Upper lobe of left lung (tissue), 4 donors: Measurements from ENCODE around the gene TMEM138.

ENCODE experiments used
- EP300 ChIP-seq, 4 donors: sonication (generic); formaldehyde crosslinking; IDR thresholded peaks; one replicate each; pipeline ENCODE4 v1.5.1; 2017; ENCODE audit warnings: antibody characterized with exemption in 4 of 4, control low read depth in 2 of 4
- POLR2A ChIP-seq, 4 donors: fragments of 450-650 bp; IDR thresholded peaks; one replicate each; pipeline ENCODE4 v1.5.1; 2016 to 2017; ENCODE audit warnings: antibody characterized with exemption in 4 of 4, mild to moderate bottlenecking in 2 of 4
- POLR2AphosphoS5 ChIP-seq, 2 donors: sonication (generic); formaldehyde crosslinking; IDR thresholded peaks; one replicate each; pipeline ENCODE4 v1.5.1; 2017; ENCODE audit warnings: antibody characterized with exemption in 2 of 2
- TF ChIP-seq, protein P1 (sequence below), 6 experiments: fragments of 450-650 bp in 4 of 6; fragments of 200-600 bp in 2 of 6; sonication (generic) in 2 of 6; IDR thresholded peaks; one replicate each; pipeline ENCODE4 v1.5.1; 2016 to 2019; ENCODE audit warnings: antibody characterized with exemption in 6 of 6

- TF ChIP-seq POLR2AphosphoS5 (IDR thresholded peaks at IDR 0.05): no peak
- TF ChIP-seq EP300 (IDR thresholded peaks at IDR 0.05): no peak
- TF ChIP-seq, protein P1, sequence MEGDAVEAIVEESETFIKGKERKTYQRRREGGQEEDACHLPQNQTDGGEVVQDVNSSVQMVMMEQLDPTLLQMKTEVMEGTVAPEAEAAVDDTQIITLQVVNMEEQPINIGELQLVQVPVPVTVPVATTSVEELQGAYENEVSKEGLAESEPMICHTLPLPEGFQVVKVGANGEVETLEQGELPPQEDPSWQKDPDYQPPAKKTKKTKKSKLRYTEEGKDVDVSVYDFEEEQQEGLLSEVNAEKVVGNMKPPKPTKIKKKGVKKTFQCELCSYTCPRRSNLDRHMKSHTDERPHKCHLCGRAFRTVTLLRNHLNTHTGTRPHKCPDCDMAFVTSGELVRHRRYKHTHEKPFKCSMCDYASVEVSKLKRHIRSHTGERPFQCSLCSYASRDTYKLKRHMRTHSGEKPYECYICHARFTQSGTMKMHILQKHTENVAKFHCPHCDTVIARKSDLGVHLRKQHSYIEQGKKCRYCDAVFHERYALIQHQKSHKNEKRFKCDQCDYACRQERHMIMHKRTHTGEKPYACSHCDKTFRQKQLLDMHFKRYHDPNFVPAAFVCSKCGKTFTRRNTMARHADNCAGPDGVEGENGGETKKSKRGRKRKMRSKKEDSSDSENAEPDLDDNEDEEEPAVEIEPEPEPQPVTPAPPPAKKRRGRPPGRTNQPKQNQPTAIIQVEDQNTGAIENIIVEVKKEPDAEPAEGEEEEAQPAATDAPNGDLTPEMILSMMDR (IDR thresholded peaks at IDR 0.05): no peak
- TF ChIP-seq POLR2A (IDR thresholded peaks at IDR 0.05): no peak
Measured at GRCh38 chr11:61367406-61367805, 5.2 kb downstream of the TMEM138 start.
